HG02759 (cell line): ENCODE data around the gene PHF19.

Experiments used
- ATAC-seq: cut with Tn5 transposase; IDR thresholded peaks from one replicate; pipeline ENCODE4 v1.9.1; 2021; ENCODE audit warnings: mild to moderate bottlenecking, moderate library complexity; ENCODE audit not compliant: unreplicated experiment

Gene PHF19

GRCh38 chr9:120914396-120914795, 37.4 kb upstream of the PHF19 start:
- ATAC-seq, result no peak

GRCh38 chr9:120913647-120914264, 36.8 kb upstream of the PHF19 start:
- ATAC-seq, result no peak

- no peak for ATAC-seq
Measured at GRCh38 chr9:120912958-120913646, 36.1 kb upstream of the PHF19 start.

- ATAC-seq, result no peak
Measured at GRCh38 chr9:120911295-120911837, 34.4 kb upstream of the PHF19 start.

- no peak for ATAC-seq
Measured at GRCh38 chr9:120910643-120911042, 33.7 kb upstream of the PHF19 start.

GRCh38 chr9:120909904-120910303, 32.9 kb upstream of the PHF19 start:
- ATAC-seq, result no peak

- peak; percentile 39 for ATAC-seq
Measured at GRCh38 chr9:120905315-120906164, 28.6 kb upstream of the PHF19 start.

GRCh38 chr9:120904978-120905301, 28.0 kb upstream of the PHF19 start:
- ATAC-seq, result no peak

GRCh38 chr9:120904061-120904977, 27.3 kb upstream of the PHF19 start:
- ATAC-seq, result no peak

GRCh38 chr9:120902569-120903535, 25.9 kb upstream of the PHF19 start:
- ATAC-seq, result no peak

GRCh38 chr9:120901755-120902568, 25.0 kb upstream of the PHF19 start:
- no peak for ATAC-seq

GRCh38 chr9:120900824-120901223, 23.8 kb upstream of the PHF19 start:
- no peak for ATAC-seq

- ATAC-seq, result no peak
Measured at GRCh38 chr9:120899490-120900068, 22.6 kb upstream of the PHF19 start.

- no peak for ATAC-seq
Measured at GRCh38 chr9:120898396-120898795, 21.4 kb upstream of the PHF19 start.

GRCh38 chr9:120895951-120896350, 19.0 kb upstream of the PHF19 start:
- ATAC-seq, result no peak

GRCh38 chr9:120894321-120895148, 17.5 kb upstream of the PHF19 start:
- no peak for ATAC-seq

- no peak for ATAC-seq
Measured at GRCh38 chr9:120893611-120894307, 16.8 kb upstream of the PHF19 start.
